A549 (cell line): ENCODE measurements around the gene MYO10. TPM values are rescaled to one million over a fixed set of nuclear protein-coding genes. Genes with fewer than 3 reads are reported as not detected.

Experiments used
- ATAC-seq, 2 experiments: fragments of 200-7000 bp in 1 of 2; fragments of >200 bp in 1 of 2; cut with Nextera tagmentation in 1 of 2; cut with Tn5 transposase in 1 of 2; 3 replicates each; pipeline versions ENCODE4 v1.8.0 to v1.9.1; 2018 to 2020; ENCODE audit warnings: mild to moderate bottlenecking in 1 of 2, moderate library complexity in 1 of 2
- CTCF ChIA-PET: fragments of 300-600 bp; sonication (Branson Sonifier 250); formaldehyde crosslinking; extraction: SDS; loops from one replicate; lab custom pipeline; 2021; ENCODE audit warnings: antibody characterized with exemption, inconsistent platforms; lab: Yijun Ruan, JAX
- POLR2A ChIA-PET: fragments of 350-600 bp; formaldehyde crosslinking; extraction: SDS; loops from one replicate; lab custom pipeline; 2021; ENCODE audit warnings: antibody characterized with exemption, inconsistent platforms; lab: Yijun Ruan, JAX
- DNase-seq, 2 experiments: peaks; one replicate each; pipeline versions ENCODE4 v3.0.0 to v3.0.0-alpha.2; 2011 to 2016; ENCODE audit warnings: low read depth in 1 of 2, low spot score in 1 of 2
- FAIRE-seq: peaks from 2 replicates; lab custom pipeline; 2011; peaks lifted over from hg19 to GRCh38; lab: Jason Lieb, UNC
- H3K27ac ChIP-seq, 2 experiments: fragments of >200 bp; sonication (Bioruptor Twin); formaldehyde crosslinking; 3 replicates each; pipeline ENCODE4 v1.5.1; 2016 to 2017
- H3K4me1 ChIP-seq: fragments of >200 bp; sonication (Bioruptor Twin); formaldehyde crosslinking; 3 replicates; pipeline ENCODE4 v1.6.1; 2016
- H3K4me2 ChIP-seq: fragments of >200 bp; sonication (Bioruptor Twin); formaldehyde crosslinking; 3 replicates; pipeline ENCODE4 v1.6.1; 2016
- H3K4me3 ChIP-seq: fragments of >200 bp; sonication (Bioruptor Twin); formaldehyde crosslinking; 3 replicates; pipeline ENCODE4 v1.5.1; 2016
- H3K9me3 ChIP-seq: fragments of >200 bp; sonication (Bioruptor Twin); formaldehyde crosslinking; 3 replicates; pipeline ENCODE4 v1.6.1; 2016
- EP300 ChIP-seq, 2 experiments: fragments of >200 bp; sonication (Bioruptor Twin); formaldehyde crosslinking; IDR thresholded peaks; 2 replicates in 1 of 2; 3 replicates in 1 of 2; pipeline ENCODE4 v1.6.1; 2016 to 2017
- FOSL2 ChIP-seq, 2 experiments: fragments of 450-650 bp in 1 of 2; fragments of >200 bp in 1 of 2; sonication (Bioruptor Twin) in 1 of 2; formaldehyde crosslinking; IDR thresholded peaks; 2 replicates each; pipeline versions ENCODE4 v1.5.0 to v1.6.1; 2016 to 2020; ENCODE audit warnings: mild to moderate bottlenecking in 1 of 2, moderate library complexity in 1 of 2
- FOXS1 ChIP-seq: fragments of 250-450 bp; sonication (Bioruptor Pico); IDR thresholded peaks from 2 replicates; pipeline ENCODE4 v1.5.0; 2020; ENCODE audit warnings: mild to moderate bottlenecking, moderate library complexity
- HEYL ChIP-seq: fragments of 250-450 bp; sonication (Bioruptor Pico); IDR thresholded peaks from 2 replicates; pipeline ENCODE4 v1.8.0; 2021; ENCODE audit warnings: mild to moderate bottlenecking, moderate library complexity
- JUN ChIP-seq, 2 experiments: fragments of >200 bp; sonication (Bioruptor Twin); formaldehyde crosslinking; IDR thresholded peaks; 2 replicates in 1 of 2; 3 replicates in 1 of 2; pipeline ENCODE4 v1.6.1; 2016 to 2017
- KDM1A ChIP-seq: fragments of 200-600 bp; sonication (generic); IDR thresholded peaks from 2 replicates; pipeline ENCODE4 v1.6.1; 2016; ENCODE audit warnings: low read depth, mild to moderate bottlenecking
- KDM5A ChIP-seq: fragments of 200-600 bp; sonication (generic); IDR thresholded peaks from 2 replicates; pipeline ENCODE4 v1.6.1; 2016; ENCODE audit warnings: antibody characterized with exemption, mild to moderate bottlenecking
- NFE2L2 ChIP-seq: fragments of 150-350 bp; conservative IDR thresholded peaks from 2 replicates; pipeline ENCODE4 v1.6.1; 2014; ENCODE audit warnings: low read length
- RARB ChIP-seq: fragments of 250-450 bp; sonication (Bioruptor Pico); IDR thresholded peaks from 2 replicates; pipeline ENCODE4 v1.8.0; 2021; ENCODE audit warnings: mild to moderate bottlenecking, moderate library complexity
- RFX5 ChIP-seq: fragments of 450-650 bp; IDR thresholded peaks from 2 replicates; pipeline ENCODE4 v1.7.1; 2014; ENCODE audit warnings: antibody characterized with exemption, mild to moderate bottlenecking, moderate library complexity
- TFCP2L1 ChIP-seq: fragments of 250-450 bp; sonication (Bioruptor Pico); IDR thresholded peaks from 2 replicates; pipeline ENCODE4 v1.5.0; 2021; ENCODE audit warnings: mild to moderate bottlenecking
- ZNF302 ChIP-seq: fragments of 250-450 bp; sonication (Bioruptor Pico); IDR thresholded peaks from 2 replicates; pipeline ENCODE4 v1.9.0; 2021; ENCODE audit warnings: inconsistent platforms, mild to moderate bottlenecking, moderate library complexity
- WGBS: methylation state at CpG from one replicate; pipeline ENCODE4 v1.1.6; 2017; ENCODE audit errors: missing lambda C conversion rate; 5-methylcytosine and 5-hydroxymethylcytosine counted together
- polyA plus RNA-seq, 4 experiments: library from polyadenylated mRNA; depleted of rRNA in 3 of 4; stranded (reverse); fragments of >200 nt; fragmentation: RNase III in 1 of 4; extraction: RNeasy Plus Mini Kit Qiagen cat#74134 plus additional on column Dnase treatment in 1 of 4; gene quantifications; 2 replicates in 3 of 4; 3 replicates in 1 of 4; pipeline ENCODE4 v1.2.3, GENCODE V29; 2011 to 2017
- TF ChIP-seq, protein P1 (sequence below): fragments of >200 bp; sonication (Bioruptor Twin); formaldehyde crosslinking; IDR thresholded peaks from 2 replicates; pipeline ENCODE4 v1.6.1; 2016
- TF ChIP-seq, protein P2 (sequence below): IDR thresholded peaks from 2 replicates; pipeline ENCODE4 v1.6.1; 2012
- TF ChIP-seq, protein P3 (sequence below): fragments of 450-650 bp; IDR thresholded peaks from 2 replicates; pipeline ENCODE4 v1.6.1; 2014; ENCODE audit warnings: antibody characterized with exemption
- TF ChIP-seq, protein P4 (sequence below): fragments of 250-450 bp; sonication (Bioruptor Pico); IDR thresholded peaks from 2 replicates; pipeline ENCODE4 v1.5.0; 2020; ENCODE audit warnings: low read depth, mild to moderate bottlenecking, moderate library complexity
- TF ChIP-seq, protein P5 (sequence below): fragments of 150-350 bp; IDR thresholded peaks from 2 replicates; pipeline ENCODE4 v1.6.1; 2014; ENCODE audit warnings: low read depth, mild to moderate bottlenecking, low read length
- TF ChIP-seq, protein P6 (sequence below): fragments of 250-450 bp; sonication (Bioruptor Pico); IDR thresholded peaks from 2 replicates; pipeline ENCODE4 v1.5.0; 2021; ENCODE audit warnings: mild to moderate bottlenecking, moderate library complexity, borderline replicate concordance
- TF ChIP-seq, protein P7 (sequence below): fragments of 200-600 bp; sonication (generic); IDR thresholded peaks from 2 replicates; pipeline ENCODE4 v1.6.1; 2016; ENCODE audit warnings: antibody characterized with exemption, mild to moderate bottlenecking, moderate library complexity

The MYO10 gene
- polyA plus RNA-seq, 2 of the 4 experiments (the other 2 are of a cell fraction) = 68.0 to 68.5 TPM

DNA sequence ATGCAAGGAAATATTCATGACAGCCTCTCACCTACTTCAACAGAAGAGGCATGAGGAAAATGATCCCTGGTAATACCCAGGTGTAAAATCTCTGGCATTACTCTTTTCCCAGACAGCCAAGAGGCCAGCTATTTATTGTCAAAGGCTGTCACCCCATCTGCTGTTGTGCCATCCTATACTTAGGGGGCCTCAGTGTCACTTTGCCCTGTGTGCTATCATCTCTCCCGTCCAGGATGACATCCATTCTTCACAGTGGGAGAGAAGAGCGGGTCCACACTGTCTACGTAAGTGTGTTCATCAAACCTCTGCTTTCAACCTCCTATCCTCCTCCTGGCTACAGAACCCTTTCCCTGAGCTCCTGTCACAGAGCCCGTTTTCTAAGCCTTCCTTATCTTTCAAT, 82.6 kb downstream of the MYO10 start:
- peaks cover 71% of the 10 kb centered on the region for H3K4me1 ChIP-seq
- FAIRE-seq (no peak), ATAC-seq (peak in 1 of 2 experiments; percentile 12; a peak in 1 of 6 replicates), DNase-seq (no peak)
- H3K4me2 ChIP-seq = no peak overlapping the region
- ChIA-PET POLR2A (no interaction called here), CTCF (interaction anchor here (0.6 to 4.3 kb wide), 7 partner anchors 12 to 214 kb away, joined by 3 to 15 read pairs (median 4); no protein-coding TSS in a partner anchor)
- WGBS = 80% methylated on average over 4 of the region's 4 CpGs
- peak overlapping the region in 1 of 2 experiments; percentile 43; a peak in 2 of 6 replicates for H3K27ac ChIP-seq
- no peaks in the 10 kb centered on the region for H3K9me3 ChIP-seq
- TF ChIP-seq, protein P1, sequence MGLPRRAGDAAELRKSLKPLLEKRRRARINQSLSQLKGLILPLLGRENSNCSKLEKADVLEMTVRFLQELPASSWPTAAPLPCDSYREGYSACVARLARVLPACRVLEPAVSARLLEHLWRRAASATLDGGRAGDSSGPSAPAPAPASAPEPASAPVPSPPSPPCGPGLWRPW = no peak
- TF ChIP-seq NFE2L2 (no peak), RARB (no peak), EP300 (IDR thresholded peaks at IDR 0.05) (no peak), HEYL (CRISPR knock-in tag) (no peak), ZNF302 (CRISPR knock-in tag) (no peak), TFCP2L1 (no peak), KDM1A (no peak), KDM5A (no peak), FOXS1 (CRISPR knock-in tag) (no peak), FOSL2 (IDR thresholded peaks at IDR 0.05) (no peak), FOSL2 (CRISPR knock-in tag; IDR thresholded peaks at IDR 0.05) (no peak), RFX5 (no peak), JUN (IDR thresholded peaks at IDR 0.05) (no peak)
- TF ChIP-seq, protein P2, sequence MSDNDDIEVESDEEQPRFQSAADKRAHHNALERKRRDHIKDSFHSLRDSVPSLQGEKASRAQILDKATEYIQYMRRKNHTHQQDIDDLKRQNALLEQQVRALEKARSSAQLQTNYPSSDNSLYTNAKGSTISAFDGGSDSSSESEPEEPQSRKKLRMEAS = no peak
- TF ChIP-seq, protein P3, sequence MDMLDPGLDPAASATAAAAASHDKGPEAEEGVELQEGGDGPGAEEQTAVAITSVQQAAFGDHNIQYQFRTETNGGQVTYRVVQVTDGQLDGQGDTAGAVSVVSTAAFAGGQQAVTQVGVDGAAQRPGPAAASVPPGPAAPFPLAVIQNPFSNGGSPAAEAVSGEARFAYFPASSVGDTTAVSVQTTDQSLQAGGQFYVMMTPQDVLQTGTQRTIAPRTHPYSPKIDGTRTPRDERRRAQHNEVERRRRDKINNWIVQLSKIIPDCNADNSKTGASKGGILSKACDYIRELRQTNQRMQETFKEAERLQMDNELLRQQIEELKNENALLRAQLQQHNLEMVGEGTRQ = no peak
- TF ChIP-seq, protein P4, sequence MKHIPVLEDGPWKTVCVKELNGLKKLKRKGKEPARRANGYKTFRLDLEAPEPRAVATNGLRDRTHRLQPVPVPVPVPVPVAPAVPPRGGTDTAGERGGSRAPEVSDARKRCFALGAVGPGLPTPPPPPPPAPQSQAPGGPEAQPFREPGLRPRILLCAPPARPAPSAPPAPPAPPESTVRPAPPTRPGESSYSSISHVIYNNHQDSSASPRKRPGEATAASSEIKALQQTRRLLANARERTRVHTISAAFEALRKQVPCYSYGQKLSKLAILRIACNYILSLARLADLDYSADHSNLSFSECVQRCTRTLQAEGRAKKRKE (CRISPR knock-in tag) = no peak
- TF ChIP-seq, protein P5, sequence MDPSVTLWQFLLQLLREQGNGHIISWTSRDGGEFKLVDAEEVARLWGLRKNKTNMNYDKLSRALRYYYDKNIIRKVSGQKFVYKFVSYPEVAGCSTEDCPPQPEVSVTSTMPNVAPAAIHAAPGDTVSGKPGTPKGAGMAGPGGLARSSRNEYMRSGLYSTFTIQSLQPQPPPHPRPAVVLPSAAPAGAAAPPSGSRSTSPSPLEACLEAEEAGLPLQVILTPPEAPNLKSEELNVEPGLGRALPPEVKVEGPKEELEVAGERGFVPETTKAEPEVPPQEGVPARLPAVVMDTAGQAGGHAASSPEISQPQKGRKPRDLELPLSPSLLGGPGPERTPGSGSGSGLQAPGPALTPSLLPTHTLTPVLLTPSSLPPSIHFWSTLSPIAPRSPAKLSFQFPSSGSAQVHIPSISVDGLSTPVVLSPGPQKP = no peak
- TF ChIP-seq, protein P6, sequence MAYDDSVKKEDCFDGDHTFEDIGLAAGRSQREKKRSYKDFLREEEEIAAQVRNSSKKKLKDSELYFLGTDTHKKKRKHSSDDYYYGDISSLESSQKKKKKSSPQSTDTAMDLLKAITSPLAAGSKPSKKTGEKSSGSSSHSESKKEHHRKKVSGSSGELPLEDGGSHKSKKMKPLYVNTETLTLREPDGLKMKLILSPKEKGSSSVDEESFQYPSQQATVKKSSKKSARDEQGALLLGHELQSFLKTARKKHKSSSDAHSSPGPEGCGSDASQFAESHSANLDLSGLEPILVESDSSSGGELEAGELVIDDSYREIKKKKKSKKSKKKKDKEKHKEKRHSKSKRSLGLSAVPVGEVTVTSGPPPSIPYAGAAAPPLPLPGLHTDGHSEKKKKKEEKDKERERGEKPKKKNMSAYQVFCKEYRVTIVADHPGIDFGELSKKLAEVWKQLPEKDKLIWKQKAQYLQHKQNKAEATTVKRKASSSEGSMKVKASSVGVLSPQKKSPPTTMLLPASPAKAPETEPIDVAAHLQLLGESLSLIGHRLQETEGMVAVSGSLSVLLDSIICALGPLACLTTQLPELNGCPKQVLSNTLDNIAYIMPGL (CRISPR knock-in tag) = no peak
- TF ChIP-seq, protein P7, sequence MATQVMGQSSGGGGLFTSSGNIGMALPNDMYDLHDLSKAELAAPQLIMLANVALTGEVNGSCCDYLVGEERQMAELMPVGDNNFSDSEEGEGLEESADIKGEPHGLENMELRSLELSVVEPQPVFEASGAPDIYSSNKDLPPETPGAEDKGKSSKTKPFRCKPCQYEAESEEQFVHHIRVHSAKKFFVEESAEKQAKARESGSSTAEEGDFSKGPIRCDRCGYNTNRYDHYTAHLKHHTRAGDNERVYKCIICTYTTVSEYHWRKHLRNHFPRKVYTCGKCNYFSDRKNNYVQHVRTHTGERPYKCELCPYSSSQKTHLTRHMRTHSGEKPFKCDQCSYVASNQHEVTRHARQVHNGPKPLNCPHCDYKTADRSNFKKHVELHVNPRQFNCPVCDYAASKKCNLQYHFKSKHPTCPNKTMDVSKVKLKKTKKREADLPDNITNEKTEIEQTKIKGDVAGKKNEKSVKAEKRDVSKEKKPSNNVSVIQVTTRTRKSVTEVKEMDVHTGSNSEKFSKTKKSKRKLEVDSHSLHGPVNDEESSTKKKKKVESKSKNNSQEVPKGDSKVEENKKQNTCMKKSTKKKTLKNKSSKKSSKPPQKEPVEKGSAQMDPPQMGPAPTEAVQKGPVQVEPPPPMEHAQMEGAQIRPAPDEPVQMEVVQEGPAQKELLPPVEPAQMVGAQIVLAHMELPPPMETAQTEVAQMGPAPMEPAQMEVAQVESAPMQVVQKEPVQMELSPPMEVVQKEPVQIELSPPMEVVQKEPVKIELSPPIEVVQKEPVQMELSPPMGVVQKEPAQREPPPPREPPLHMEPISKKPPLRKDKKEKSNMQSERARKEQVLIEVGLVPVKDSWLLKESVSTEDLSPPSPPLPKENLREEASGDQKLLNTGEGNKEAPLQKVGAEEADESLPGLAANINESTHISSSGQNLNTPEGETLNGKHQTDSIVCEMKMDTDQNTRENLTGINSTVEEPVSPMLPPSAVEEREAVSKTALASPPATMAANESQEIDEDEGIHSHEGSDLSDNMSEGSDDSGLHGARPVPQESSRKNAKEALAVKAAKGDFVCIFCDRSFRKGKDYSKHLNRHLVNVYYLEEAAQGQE = no peak
- H3K4me3 ChIP-seq = no peak overlapping the region
